Colonic mucosa (tissue), 4 donors: ENCODE data around the gene CCNJL. TPM values are rescaled to one million over a fixed set of nuclear protein-coding genes. Genes with fewer than 3 reads are reported as not detected.

ENCODE experiments used
- DNase-seq: peaks from one replicate; pipeline ENCODE4 v3.0.0-alpha.2; 2020
- H3K27ac ChIP-seq: fragments of 200-600 bp; one replicate; pipeline ENCODE4 v1.8.0; 2021
- H3K27me3 ChIP-seq: fragments of 200-600 bp; one replicate; pipeline ENCODE4 v1.8.0; 2021
- H3K36me3 ChIP-seq: fragments of 200-600 bp; one replicate; pipeline ENCODE4 v1.8.0; 2021
- H3K4me1 ChIP-seq: fragments of 200-600 bp; one replicate; pipeline ENCODE4 v1.8.0; 2021; ENCODE audit warnings: mild to moderate bottlenecking
- H3K4me3 ChIP-seq: fragments of 200-600 bp; one replicate; pipeline ENCODE4 v1.8.0; 2021
- H3K9ac ChIP-seq, 2 donors: one replicate each; pipeline ENCODE4 v1.7.0; 2013; ENCODE audit warnings: control low read depth in 2 of 2, low read depth in 2 of 2, low read length in 2 of 2
- H3K9me3 ChIP-seq: fragments of 200-600 bp; one replicate; pipeline ENCODE4 v1.8.0; 2021
- CTCF ChIP-seq: fragments of 200-600 bp; IDR thresholded peaks from one replicate; pipeline ENCODE4 v1.8.0; 2022; ENCODE audit warnings: antibody characterized with exemption, mild to moderate bottlenecking
- intact Hi-C: fragments of 100-400 bp; cut with DNase I; formaldehyde crosslinking; loops from one replicate; pipeline ENCODE4 v1.14.1; 2022
- total RNA-seq, 2 donors: library from RNA; stranded (reverse); fragmentation: NEBNext Ultra II Directional in 1 of 2; extraction: Animal tissue kit (Norgen Biotek cat#: 25700) in 1 of 2; gene quantifications; one replicate each; pipeline ENCODE4 v1.2.1, GENCODE V29; 2021
- donor health status: healthy.
- donor health status: DM: no; HTN: no; CAD: no.
- donor health status: DM: no; HTN: no; CAD: no.

CCNJL gene
- total RNA-seq, 2 donors from 2014 or later = 14.6 to 21.6 TPM

DNA sequence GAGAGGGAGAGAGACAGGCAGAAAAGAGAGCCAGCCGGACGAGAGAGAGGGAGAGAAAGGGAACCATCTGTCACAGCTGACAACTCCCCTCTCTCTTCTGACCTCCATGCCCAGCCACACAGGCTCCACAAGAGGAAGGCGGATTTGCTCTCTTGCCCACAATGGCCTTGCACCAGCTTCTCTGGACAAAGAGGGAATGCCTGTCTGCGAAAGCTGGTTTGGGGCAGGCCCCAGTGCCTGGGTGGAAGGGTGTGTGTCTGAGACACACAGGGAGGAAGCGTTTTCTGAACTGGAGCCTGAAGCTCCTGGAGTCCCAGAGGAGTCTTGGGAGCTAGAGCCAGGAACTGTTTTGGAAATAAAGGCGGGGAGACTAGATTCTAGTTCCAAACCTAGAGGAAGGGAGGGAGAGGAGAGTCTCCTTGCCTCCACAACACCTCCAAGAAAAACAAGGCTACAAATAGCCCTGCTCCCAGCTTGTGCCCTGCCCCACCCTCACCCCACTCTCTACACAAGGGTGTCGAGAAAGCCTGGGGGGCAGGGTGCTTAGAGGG lies 45.6 kb upstream of the CCNJL start:
- no peaks in the 10 kb centered on the region for H3K9me3 ChIP-seq
- H3K36me3 ChIP-seq = no peaks in the 10 kb centered on the region
- no peak overlapping the region for H3K27ac ChIP-seq
- no peaks in the 10 kb centered on the region for H3K4me1 ChIP-seq
- no peak for DNase-seq
- no peaks in the 10 kb centered on the region for H3K27me3 ChIP-seq
- intact Hi-C loops = no loop called here
- no peak overlapping the region for H3K9ac ChIP-seq
- no peak for TF ChIP-seq CTCF
- no peak overlapping the region for H3K4me3 ChIP-seq

- Histone ChIP-seq H3K27me3 (no peaks in the 10 kb centered on the region), H3K9me3 (no peaks in the 10 kb centered on the region), H3K4me1 (no peaks in the 10 kb centered on the region), H3K36me3 (no peaks in the 10 kb centered on the region), H3K9ac (no peak overlapping the region), H3K27ac (no peak overlapping the region), H3K4me3 (no peak overlapping the region)
- no peak for TF ChIP-seq CTCF
- no peak for DNase-seq
- intact Hi-C loops = no loop called here
These were observed 45.0 kb upstream of the CCNJL start for GRCh38 chr5:160357394-160357793.

- TF ChIP-seq CTCF = no peak
- no peak overlapping the region for H3K9ac ChIP-seq
- intact Hi-C loops = no loop called here
These were observed 44.4 kb upstream of the CCNJL start for GRCh38 chr5:160356550-160357347.

GRCh38 chr5:160354666-160355065 lies 42.3 kb upstream of the CCNJL start:
- Histone ChIP-seq H3K4me1 (no peaks in the 10 kb centered on the region), H3K36me3 (no peaks in the 10 kb centered on the region), H3K4me3 (no peak overlapping the region), H3K9ac (no peak overlapping the region), H3K9me3 (no peaks in the 10 kb centered on the region), H3K27ac (no peak overlapping the region), H3K27me3 (no peaks in the 10 kb centered on the region)
- no peak for TF ChIP-seq CTCF
- intact Hi-C loops = no loop called here
- DNase-seq = no peak

More at GRCh38 chr5:160356550-160357347, 44.4 kb upstream of the CCNJL start:
- Histone ChIP-seq H3K4me3 (no peak overlapping the region), H3K9me3 (no peaks in the 10 kb centered on the region), H3K4me1 (no peaks in the 10 kb centered on the region), H3K27me3 (no peaks in the 10 kb centered on the region), H3K27ac (no peak overlapping the region), H3K36me3 (no peaks in the 10 kb centered on the region)
- DNase-seq = no peak

DNA sequence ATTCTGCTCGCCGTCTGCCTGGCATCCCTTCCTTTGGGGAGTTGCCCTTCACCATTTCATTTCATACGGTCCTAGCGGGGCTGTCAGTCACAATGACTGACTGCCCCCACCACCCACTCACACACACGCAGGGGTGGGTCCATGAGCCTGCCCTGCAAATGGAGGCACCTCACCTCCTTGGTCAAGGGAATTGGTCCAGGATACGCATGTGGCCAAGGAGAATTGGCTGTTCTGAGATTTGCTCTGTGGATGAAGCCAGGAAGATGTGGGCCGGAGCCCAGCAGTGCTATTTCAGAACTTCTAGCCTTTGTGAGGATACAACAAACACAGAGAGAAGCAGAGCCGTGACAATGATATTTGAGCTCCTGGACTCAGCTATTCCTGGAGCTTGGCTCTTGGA lies 41.0 kb upstream of the CCNJL start:
- no peak overlapping the region for H3K4me3 ChIP-seq
- H3K9ac ChIP-seq = no peak overlapping the region
- intact Hi-C loops = no loop called here
- H3K9me3 ChIP-seq = no peaks in the 10 kb centered on the region
- H3K36me3 ChIP-seq = no peaks in the 10 kb centered on the region
- no peaks in the 10 kb centered on the region for H3K4me1 ChIP-seq
- no peaks in the 10 kb centered on the region for H3K27me3 ChIP-seq
- no peak for DNase-seq
- no peak overlapping the region for H3K27ac ChIP-seq
- no peak for TF ChIP-seq CTCF
